ENCODE measurements around the gene TAOK2. TPM values are rescaled to one million over a fixed set of nuclear protein-coding genes. Genes with fewer than 3 reads are reported as not detected.

TAOK2 gene
- total and polyA plus RNA-seq, 2 experiments from 2014 or later, result 24.5 to 33.4 TPM

DNA sequence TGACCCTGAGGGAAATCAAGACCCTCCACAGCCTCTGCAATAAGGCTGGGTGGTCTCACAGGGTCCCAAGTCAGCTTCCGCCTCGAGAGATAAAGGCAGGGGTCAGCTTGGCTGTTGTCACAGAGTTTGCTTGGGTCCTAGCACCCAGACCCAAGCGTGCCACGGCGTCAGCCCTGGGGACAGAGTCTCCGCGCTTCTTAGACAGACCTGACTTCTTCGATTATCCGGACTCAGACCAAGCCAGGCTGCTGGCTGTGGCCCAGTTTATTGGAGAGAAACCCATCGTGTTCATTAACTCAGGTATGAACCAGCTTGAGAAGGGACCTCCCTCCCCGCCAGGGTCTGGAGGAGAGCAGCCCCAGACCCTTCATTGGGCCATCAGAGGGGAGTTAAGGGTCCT, 49.9 kb downstream of the TAOK2 start:
- no peak overlapping the region for H3K27ac ChIP-seq
- WGBS (ENCODE audit: low lambda C conversion rate, missing lambda C conversion rate), result 90% methylated on average over 8 of the region's 11 CpGs
- H3K9me3 ChIP-seq (ENCODE audit: low read depth), result no peaks in the 10 kb centered on the region
- H3K9me2 ChIP-seq (replicated peaks; ENCODE audit: insufficient read depth), result no peaks in the 10 kb centered on the region
- H3K27me3 ChIP-seq, result peaks cover 21% of the 10 kb centered on the region
- no peak overlapping the region for H3K4me2 ChIP-seq
- no peak overlapping the region for H3K4me3 ChIP-seq
- H3K4me1 ChIP-seq (ENCODE audit: insufficient read depth), result no peaks in the 10 kb centered on the region
- no peak for DNase-seq (ENCODE audit: low spot score)
- H4K20me1 ChIP-seq (ENCODE audit: insufficient read depth, poor library complexity, severe bottlenecking), result no peaks in the 10 kb centered on the region
- H3K79me2 ChIP-seq, result no peaks in the 10 kb centered on the region
- TF ChIP-seq EZH2 (IDR thresholded peaks at IDR 0.05; ENCODE audit: borderline replicate concordance) (no peak), EZH2phosphoT487 (IDR thresholded peaks at IDR 0.05; ENCODE audit: low read depth, severe bottlenecking, unreplicated experiment) (no peak)
- TF ChIP-seq, protein P1, sequence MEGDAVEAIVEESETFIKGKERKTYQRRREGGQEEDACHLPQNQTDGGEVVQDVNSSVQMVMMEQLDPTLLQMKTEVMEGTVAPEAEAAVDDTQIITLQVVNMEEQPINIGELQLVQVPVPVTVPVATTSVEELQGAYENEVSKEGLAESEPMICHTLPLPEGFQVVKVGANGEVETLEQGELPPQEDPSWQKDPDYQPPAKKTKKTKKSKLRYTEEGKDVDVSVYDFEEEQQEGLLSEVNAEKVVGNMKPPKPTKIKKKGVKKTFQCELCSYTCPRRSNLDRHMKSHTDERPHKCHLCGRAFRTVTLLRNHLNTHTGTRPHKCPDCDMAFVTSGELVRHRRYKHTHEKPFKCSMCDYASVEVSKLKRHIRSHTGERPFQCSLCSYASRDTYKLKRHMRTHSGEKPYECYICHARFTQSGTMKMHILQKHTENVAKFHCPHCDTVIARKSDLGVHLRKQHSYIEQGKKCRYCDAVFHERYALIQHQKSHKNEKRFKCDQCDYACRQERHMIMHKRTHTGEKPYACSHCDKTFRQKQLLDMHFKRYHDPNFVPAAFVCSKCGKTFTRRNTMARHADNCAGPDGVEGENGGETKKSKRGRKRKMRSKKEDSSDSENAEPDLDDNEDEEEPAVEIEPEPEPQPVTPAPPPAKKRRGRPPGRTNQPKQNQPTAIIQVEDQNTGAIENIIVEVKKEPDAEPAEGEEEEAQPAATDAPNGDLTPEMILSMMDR (IDR thresholded peaks at IDR 0.05; ENCODE audit: poor library complexity), result no peak
- no peaks in the 10 kb centered on the region for H3K36me3 ChIP-seq (replicated peaks; ENCODE audit: insufficient read depth, low read depth)
- H2AFZ ChIP-seq, result no peak overlapping the region

DNA sequence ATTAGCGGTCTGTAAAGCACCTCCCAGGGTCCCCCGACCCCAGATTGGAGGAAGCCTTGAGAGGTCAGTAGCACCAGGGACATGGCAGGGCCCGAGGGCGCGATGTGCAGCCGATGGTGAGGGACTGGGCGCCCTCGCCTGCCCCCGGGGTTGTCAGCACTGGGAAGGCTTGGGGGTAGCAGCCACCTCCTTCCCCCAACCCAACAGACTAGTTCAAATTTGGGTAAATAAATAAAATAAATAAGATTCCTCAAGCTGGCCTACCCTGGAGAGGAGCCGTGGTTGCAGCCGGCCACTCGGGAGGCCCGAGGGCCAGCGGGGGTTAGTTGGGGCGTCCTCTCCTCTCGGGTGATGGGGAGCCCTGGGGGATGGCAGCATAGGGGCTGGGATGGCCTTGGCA, 50.8 kb downstream of the TAOK2 start:
- Histone ChIP-seq H3K27me3 (peaks cover 29% of the 10 kb centered on the region), H3K9me2 (replicated peaks; ENCODE audit: insufficient read depth) (no peaks in the 10 kb centered on the region), H3K36me3 (replicated peaks; ENCODE audit: insufficient read depth, low read depth) (no peaks in the 10 kb centered on the region), H3K9me3 (ENCODE audit: low read depth) (no peaks in the 10 kb centered on the region), H4K20me1 (ENCODE audit: insufficient read depth, poor library complexity, severe bottlenecking) (no peaks in the 10 kb centered on the region), H3K4me2 (no peak overlapping the region), H3K4me3 (no peak overlapping the region), H2AFZ (no peak overlapping the region), H3K4me1 (ENCODE audit: insufficient read depth) (no peaks in the 10 kb centered on the region), H3K79me2 (no peaks in the 10 kb centered on the region), H3K27ac (no peak overlapping the region)
- TF ChIP-seq, protein P1 (IDR thresholded peaks at IDR 0.05; ENCODE audit: poor library complexity), result no peak
- TF ChIP-seq EZH2 (IDR thresholded peaks at IDR 0.05; ENCODE audit: borderline replicate concordance) (no peak), EZH2phosphoT487 (IDR thresholded peaks at IDR 0.05; ENCODE audit: low read depth, severe bottlenecking, unreplicated experiment) (no peak)
- 87% methylated on average over 16 of the region's 16 CpGs for WGBS (ENCODE audit: low lambda C conversion rate, missing lambda C conversion rate)
- no peak for DNase-seq (ENCODE audit: low spot score)

DNA sequence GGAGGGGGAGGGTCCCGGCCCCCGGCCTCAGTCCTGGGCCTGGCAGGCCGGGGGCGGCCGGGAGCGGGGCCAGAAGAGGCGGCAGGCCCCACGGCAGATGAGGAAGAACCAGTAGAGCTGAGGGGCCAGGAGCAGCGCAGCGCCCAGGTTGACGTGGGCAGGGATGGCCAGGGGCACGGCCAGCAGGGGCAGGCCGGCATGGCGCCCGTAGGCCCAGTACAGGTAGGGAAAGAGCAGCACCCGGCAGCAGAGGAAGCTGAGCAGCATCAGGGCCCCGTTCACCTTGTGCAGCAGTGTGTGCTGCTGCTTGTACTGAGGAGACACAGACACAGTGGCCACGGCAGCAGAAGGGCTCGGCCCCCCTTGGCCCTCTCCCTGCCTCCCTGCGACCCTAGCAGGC, 51.5 kb downstream of the TAOK2 start:
- H2AFZ ChIP-seq, result no peak overlapping the region
- TF ChIP-seq EZH2 (IDR thresholded peaks at IDR 0.05; ENCODE audit: borderline replicate concordance) (no peak), EZH2phosphoT487 (IDR thresholded peaks at IDR 0.05; ENCODE audit: low read depth, severe bottlenecking, unreplicated experiment) (no peak)
- TF ChIP-seq, protein P1 (IDR thresholded peaks at IDR 0.05; ENCODE audit: poor library complexity), result no peak
- no peaks in the 10 kb centered on the region for H3K4me1 ChIP-seq (ENCODE audit: insufficient read depth)
- DNase-seq (ENCODE audit: low spot score), result no peak
- H3K27me3 ChIP-seq, result peaks cover 36% of the 10 kb centered on the region
- H3K9me3 ChIP-seq (ENCODE audit: low read depth), result no peaks in the 10 kb centered on the region
- whole genome bisulfite sequencing (ENCODE audit: low lambda C conversion rate, missing lambda C conversion rate), result 81% methylated on average over 7 of the region's 20 CpGs
- no peak overlapping the region for H3K27ac ChIP-seq
- no peak overlapping the region for H3K4me3 ChIP-seq
- H3K9me2 ChIP-seq (replicated peaks; ENCODE audit: insufficient read depth), result no peaks in the 10 kb centered on the region
- no peaks in the 10 kb centered on the region for H3K79me2 ChIP-seq
- no peak overlapping the region for H3K4me2 ChIP-seq
- no peaks in the 10 kb centered on the region for H3K36me3 ChIP-seq (replicated peaks; ENCODE audit: insufficient read depth, low read depth)
- no peaks in the 10 kb centered on the region for H4K20me1 ChIP-seq (ENCODE audit: insufficient read depth, poor library complexity, severe bottlenecking)

DNA sequence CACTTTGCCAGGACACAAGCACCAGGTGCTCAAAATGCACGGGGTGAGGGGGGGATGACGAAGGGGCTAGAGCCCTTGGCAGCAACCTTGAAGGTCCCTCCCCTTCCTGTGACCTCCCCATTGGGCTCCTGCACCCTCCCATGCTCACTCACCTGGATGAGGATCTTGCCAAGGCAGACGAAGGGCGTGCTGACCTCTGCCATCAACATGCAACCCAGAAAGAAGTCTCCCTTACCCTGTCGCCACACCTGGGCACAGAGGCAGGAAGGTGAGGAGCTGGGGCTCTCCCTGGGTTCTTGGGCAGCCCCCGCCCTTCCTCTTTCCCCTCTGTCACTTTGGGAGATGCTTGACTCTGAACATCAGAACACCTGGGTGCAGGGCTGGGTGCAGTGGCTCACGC, 51.9 kb downstream of the TAOK2 start:
- Histone ChIP-seq H3K79me2 (no peaks in the 10 kb centered on the region), H3K36me3 (replicated peaks; ENCODE audit: insufficient read depth, low read depth) (no peaks in the 10 kb centered on the region), H3K27ac (no peak overlapping the region), H3K4me2 (no peak overlapping the region), H3K9me3 (ENCODE audit: low read depth) (no peaks in the 10 kb centered on the region), H3K4me1 (ENCODE audit: insufficient read depth) (no peaks in the 10 kb centered on the region), H4K20me1 (ENCODE audit: insufficient read depth, poor library complexity, severe bottlenecking) (no peaks in the 10 kb centered on the region), H2AFZ (no peak overlapping the region), H3K9me2 (replicated peaks; ENCODE audit: insufficient read depth) (no peaks in the 10 kb centered on the region), H3K4me3 (no peak overlapping the region), H3K27me3 (peaks cover 40% of the 10 kb centered on the region)
- 79% methylated on average over 7 of the region's 7 CpGs for WGBS (ENCODE audit: low lambda C conversion rate, missing lambda C conversion rate)
- DNase-seq (ENCODE audit: low spot score), result no peak
- no peak for TF ChIP-seq EZH2phosphoT487 (IDR thresholded peaks at IDR 0.05; ENCODE audit: low read depth, severe bottlenecking, unreplicated experiment)
